ENCODE results near the gene CHAC1. TPM values are rescaled to one million over a fixed set of nuclear protein-coding genes. Genes with fewer than 3 reads are reported as not detected.

CHAC1 gene
- polyA plus RNA-seq, 1 donor from 2014 or later, result 3.6 TPM

DNA sequence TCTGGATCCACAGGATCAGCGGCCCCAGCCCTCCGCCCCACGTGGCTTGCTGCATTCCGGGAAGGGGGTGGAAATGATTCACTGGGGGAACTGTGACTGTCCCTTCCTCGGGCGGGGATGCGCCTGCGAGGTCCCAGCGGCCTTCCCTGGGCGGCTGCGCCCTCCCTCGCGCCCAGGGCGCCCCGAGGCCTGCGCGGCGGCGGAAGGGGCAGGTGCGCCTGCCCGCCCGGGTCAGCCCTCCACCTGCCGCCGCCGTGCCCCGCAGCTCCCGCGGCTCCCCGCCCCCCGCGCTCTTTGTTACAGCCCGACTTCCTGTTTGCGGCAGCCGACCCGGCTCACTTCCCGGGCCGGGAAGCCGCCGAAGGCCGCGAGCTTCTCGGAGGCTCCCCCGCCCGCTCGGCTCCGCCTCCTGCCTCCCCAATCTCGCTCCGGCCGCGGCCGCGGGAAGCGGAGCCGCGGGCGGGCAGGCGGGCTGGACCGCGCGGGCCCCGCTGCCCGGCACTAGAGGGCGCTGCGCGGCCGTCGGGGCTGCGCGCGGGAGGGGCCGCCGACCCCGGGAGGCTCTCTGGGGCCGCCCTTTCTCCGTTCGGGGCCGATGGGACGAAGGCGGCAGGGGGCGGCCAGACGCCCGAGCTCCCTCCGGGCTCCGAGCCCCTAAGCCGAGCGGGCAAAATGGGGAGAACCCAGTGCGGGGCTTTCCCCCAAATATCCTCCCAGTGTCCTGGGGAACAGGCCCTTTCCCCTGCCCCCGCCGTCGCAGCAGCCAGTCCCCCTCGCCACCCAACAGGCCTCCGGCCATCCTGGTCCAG lies 11.5 kb upstream of the CHAC1 start:
- Histone ChIP-seq H2AFZ (ENCODE audit: low read depth, low read length) (no peak overlapping the region), H3F3A (ENCODE audit: insufficient read depth, low read length, poor library complexity, severe bottlenecking) (no peaks in the 10 kb centered on the region), H3K9me2 (ENCODE audit: insufficient read depth, low read length) (no peaks in the 10 kb centered on the region), H3K9ac (ENCODE audit: low read length) (peak overlapping the region; percentile 49), H3K27ac (ENCODE audit: low read length) (no peak overlapping the region), H3K9me3 (ENCODE audit: low read length) (no peaks in the 10 kb centered on the region), H3K27me3 (ENCODE audit: insufficient read depth, low read depth, low read length) (peaks cover 7% of the 10 kb centered on the region), H3K4me3 (ENCODE audit: low read length) (peak overlapping the region; percentile 53), H3K4me2 (ENCODE audit: low read length) (no peak overlapping the region), H4K20me1 (ENCODE audit: insufficient read depth) (no peaks in the 10 kb centered on the region), H3K79me2 (replicated peaks; ENCODE audit: insufficient read depth, low read length) (no peaks in the 10 kb centered on the region), H3K36me3 (ENCODE audit: insufficient read depth, low read length) (no peaks in the 10 kb centered on the region)
- TF ChIP-seq REST (IDR thresholded peaks at IDR 0.05; ENCODE audit: borderline replicate concordance), result no peak
- TF ChIP-seq, protein P1, sequence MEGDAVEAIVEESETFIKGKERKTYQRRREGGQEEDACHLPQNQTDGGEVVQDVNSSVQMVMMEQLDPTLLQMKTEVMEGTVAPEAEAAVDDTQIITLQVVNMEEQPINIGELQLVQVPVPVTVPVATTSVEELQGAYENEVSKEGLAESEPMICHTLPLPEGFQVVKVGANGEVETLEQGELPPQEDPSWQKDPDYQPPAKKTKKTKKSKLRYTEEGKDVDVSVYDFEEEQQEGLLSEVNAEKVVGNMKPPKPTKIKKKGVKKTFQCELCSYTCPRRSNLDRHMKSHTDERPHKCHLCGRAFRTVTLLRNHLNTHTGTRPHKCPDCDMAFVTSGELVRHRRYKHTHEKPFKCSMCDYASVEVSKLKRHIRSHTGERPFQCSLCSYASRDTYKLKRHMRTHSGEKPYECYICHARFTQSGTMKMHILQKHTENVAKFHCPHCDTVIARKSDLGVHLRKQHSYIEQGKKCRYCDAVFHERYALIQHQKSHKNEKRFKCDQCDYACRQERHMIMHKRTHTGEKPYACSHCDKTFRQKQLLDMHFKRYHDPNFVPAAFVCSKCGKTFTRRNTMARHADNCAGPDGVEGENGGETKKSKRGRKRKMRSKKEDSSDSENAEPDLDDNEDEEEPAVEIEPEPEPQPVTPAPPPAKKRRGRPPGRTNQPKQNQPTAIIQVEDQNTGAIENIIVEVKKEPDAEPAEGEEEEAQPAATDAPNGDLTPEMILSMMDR (IDR thresholded peaks at IDR 0.05; ENCODE audit: poor library complexity, severe bottlenecking), result peak; percentile 75
- peak; percentile 12 for TF ChIP-seq RAD21 (conservative IDR thresholded peaks at IDR 0.05)
- TF ChIP-seq EP300 (conservative IDR thresholded peaks at IDR 0.05; ENCODE audit: poor library complexity, severe bottlenecking), result peak; percentile 14

- TF ChIP-seq MXI1 (conservative IDR thresholded peaks at IDR 0.05; ENCODE audit: poor library complexity, severe bottlenecking) (no peak), TAF1 (IDR thresholded peaks at IDR 0.05; ENCODE audit: low read depth) (no peak), SMC3 (conservative IDR thresholded peaks at IDR 0.05; ENCODE audit: poor library complexity) (no peak), POLR2AphosphoS5 (IDR thresholded peaks at IDR 0.05) (no peak), EP300 (conservative IDR thresholded peaks at IDR 0.05; ENCODE audit: poor library complexity, severe bottlenecking) (no peak), EZH2 (IDR thresholded peaks at IDR 0.05; ENCODE audit: borderline replicate concordance, insufficient read depth, low read length, poor library complexity, severe bottlenecking) (no peak), RAD21 (conservative IDR thresholded peaks at IDR 0.05) (no peak), REST (IDR thresholded peaks at IDR 0.05; ENCODE audit: borderline replicate concordance) (no peak)
- TF ChIP-seq, protein P1 (IDR thresholded peaks at IDR 0.05; ENCODE audit: poor library complexity, severe bottlenecking), result no peak
- H3K9me3 ChIP-seq (ENCODE audit: low read length), result no peaks in the 10 kb centered on the region
- H3K36me3 ChIP-seq (ENCODE audit: insufficient read depth, low read length), result no peaks in the 10 kb centered on the region
- H3K27ac ChIP-seq (ENCODE audit: low read length), result no peak overlapping the region
- peaks cover 7% of the 10 kb centered on the region for H3K27me3 ChIP-seq (ENCODE audit: insufficient read depth, low read depth, low read length)
- H3K4me2 ChIP-seq (ENCODE audit: low read length), result no peak overlapping the region
- no peaks in the 10 kb centered on the region for H3F3A ChIP-seq (ENCODE audit: insufficient read depth, low read length, poor library complexity, severe bottlenecking)
- H2AFZ ChIP-seq (ENCODE audit: low read depth, low read length), result no peak overlapping the region
- no peaks in the 10 kb centered on the region for H3K79me2 ChIP-seq (replicated peaks; ENCODE audit: insufficient read depth, low read length)
- peak overlapping the region; percentile 53 for H3K4me3 ChIP-seq (ENCODE audit: low read length)
- H3K9ac ChIP-seq (ENCODE audit: low read length), result peak overlapping the region; percentile 49
- no peaks in the 10 kb centered on the region for H3K9me2 ChIP-seq (ENCODE audit: insufficient read depth, low read length)
- H4K20me1 ChIP-seq (ENCODE audit: insufficient read depth), result no peaks in the 10 kb centered on the region
Observed at GRCh38 chr15:40942337-40942854, 10.9 kb upstream of the CHAC1 start.

Data from neural cell (in vitro differentiated cells).